Erythroblast (primary cell): ENCODE data around the gene ERBB4.

Experiments
- GATA1 ChIP-seq: IDR thresholded peaks from 2 replicates; pipeline ENCODE4 v1.6.1; 2011; ENCODE audit warnings: low read depth, mild to moderate bottlenecking, control low read depth, low read length, moderate library complexity
- POLR2A ChIP-seq: IDR thresholded peaks from 2 replicates; pipeline ENCODE4 v1.6.1; 2011; ENCODE audit warnings: mild to moderate bottlenecking, low read length

DNA sequence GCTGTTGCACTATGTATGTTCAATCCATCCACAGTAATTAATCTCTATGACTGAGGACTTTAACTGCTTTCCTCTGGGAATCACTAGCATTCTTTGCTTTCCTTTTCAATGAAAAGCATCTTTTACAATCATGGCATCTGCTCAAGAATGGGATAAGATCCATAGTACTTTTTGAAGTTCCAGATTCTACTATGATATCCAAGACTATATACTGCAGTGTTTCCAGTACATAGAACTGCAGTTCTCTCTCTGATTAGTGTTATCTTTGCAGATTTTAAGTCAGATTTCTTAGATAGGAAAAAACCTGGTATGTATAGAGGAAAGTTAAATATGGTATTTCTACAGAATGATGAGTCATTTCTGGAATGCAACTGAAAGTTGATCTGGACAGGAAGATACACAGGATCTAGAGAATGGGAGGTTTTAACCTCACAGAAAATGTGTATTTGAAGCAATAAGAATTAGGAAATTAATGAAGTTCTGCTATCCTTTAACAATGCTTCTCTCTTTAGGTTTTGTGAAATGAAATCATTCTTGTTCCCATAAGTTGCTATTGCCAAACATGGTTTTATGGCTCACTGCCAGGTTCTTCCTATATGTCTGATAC, 670.7 kb downstream of the ERBB4 start:
- TF ChIP-seq POLR2A: no peak
- no peak for TF ChIP-seq GATA1
